Colonic mucosa (tissue), 4 donors: ENCODE results near the gene FSD2. TPM values are rescaled to one million over a fixed set of nuclear protein-coding genes. Genes with fewer than 3 reads are reported as not detected.

ENCODE experiments used
- DNase-seq: peaks from one replicate; pipeline ENCODE4 v3.0.0-alpha.2; 2020
- H3K27ac ChIP-seq: fragments of 200-600 bp; one replicate; pipeline ENCODE4 v1.8.0; 2021
- H3K27me3 ChIP-seq: fragments of 200-600 bp; one replicate; pipeline ENCODE4 v1.8.0; 2021
- H3K36me3 ChIP-seq: fragments of 200-600 bp; one replicate; pipeline ENCODE4 v1.8.0; 2021
- H3K4me1 ChIP-seq: fragments of 200-600 bp; one replicate; pipeline ENCODE4 v1.8.0; 2021; ENCODE audit warnings: mild to moderate bottlenecking
- H3K4me3 ChIP-seq: fragments of 200-600 bp; one replicate; pipeline ENCODE4 v1.8.0; 2021
- H3K9ac ChIP-seq, 2 donors: one replicate each; pipeline ENCODE4 v1.7.0; 2013; ENCODE audit warnings: control low read depth in 2 of 2, low read depth in 2 of 2, low read length in 2 of 2
- H3K9me3 ChIP-seq: fragments of 200-600 bp; one replicate; pipeline ENCODE4 v1.8.0; 2021
- intact Hi-C: fragments of 100-400 bp; cut with DNase I; formaldehyde crosslinking; loops from one replicate; pipeline ENCODE4 v1.14.1; 2022
- total RNA-seq, 2 donors: library from RNA; stranded (reverse); fragmentation: NEBNext Ultra II Directional in 1 of 2; extraction: Animal tissue kit (Norgen Biotek cat#: 25700) in 1 of 2; gene quantifications; one replicate each; pipeline ENCODE4 v1.2.1, GENCODE V29; 2021
- TF ChIP-seq, protein P1 (sequence below): fragments of 200-600 bp; IDR thresholded peaks from one replicate; pipeline ENCODE4 v1.8.0; 2022; ENCODE audit warnings: antibody characterized with exemption, mild to moderate bottlenecking
- donor health status: healthy.
- donor health status: DM: no; HTN: no; CAD: no.
- donor health status: DM: no; HTN: no; CAD: no.

The FSD2 gene
- total RNA-seq, 2 donors from 2014 or later: not detected

GRCh38 chr15:82714016-82714415 is 91.9 kb downstream of the FSD2 start:
- H3K36me3 ChIP-seq: no peaks in the 10 kb centered on the region
- no peak for DNase-seq
- H3K27me3 ChIP-seq: no peaks in the 10 kb centered on the region
- no peak overlapping the region for H3K4me3 ChIP-seq
- no peaks in the 10 kb centered on the region for H3K9me3 ChIP-seq
- intact Hi-C loops: no loop called here
- TF ChIP-seq, protein P1, sequence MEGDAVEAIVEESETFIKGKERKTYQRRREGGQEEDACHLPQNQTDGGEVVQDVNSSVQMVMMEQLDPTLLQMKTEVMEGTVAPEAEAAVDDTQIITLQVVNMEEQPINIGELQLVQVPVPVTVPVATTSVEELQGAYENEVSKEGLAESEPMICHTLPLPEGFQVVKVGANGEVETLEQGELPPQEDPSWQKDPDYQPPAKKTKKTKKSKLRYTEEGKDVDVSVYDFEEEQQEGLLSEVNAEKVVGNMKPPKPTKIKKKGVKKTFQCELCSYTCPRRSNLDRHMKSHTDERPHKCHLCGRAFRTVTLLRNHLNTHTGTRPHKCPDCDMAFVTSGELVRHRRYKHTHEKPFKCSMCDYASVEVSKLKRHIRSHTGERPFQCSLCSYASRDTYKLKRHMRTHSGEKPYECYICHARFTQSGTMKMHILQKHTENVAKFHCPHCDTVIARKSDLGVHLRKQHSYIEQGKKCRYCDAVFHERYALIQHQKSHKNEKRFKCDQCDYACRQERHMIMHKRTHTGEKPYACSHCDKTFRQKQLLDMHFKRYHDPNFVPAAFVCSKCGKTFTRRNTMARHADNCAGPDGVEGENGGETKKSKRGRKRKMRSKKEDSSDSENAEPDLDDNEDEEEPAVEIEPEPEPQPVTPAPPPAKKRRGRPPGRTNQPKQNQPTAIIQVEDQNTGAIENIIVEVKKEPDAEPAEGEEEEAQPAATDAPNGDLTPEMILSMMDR: no peak
- no peak overlapping the region for H3K9ac ChIP-seq
- H3K4me1 ChIP-seq: peaks cover 7% of the 10 kb centered on the region
- H3K27ac ChIP-seq: no peak overlapping the region

- H3K4me3 ChIP-seq: no peak overlapping the region
- H3K9ac ChIP-seq: no peak overlapping the region
- DNase-seq: no peak
- peaks cover 7% of the 10 kb centered on the region for H3K4me1 ChIP-seq
- H3K27ac ChIP-seq: no peak overlapping the region
- no peaks in the 10 kb centered on the region for H3K27me3 ChIP-seq
- intact Hi-C loops: no loop called here
- no peaks in the 10 kb centered on the region for H3K36me3 ChIP-seq
- no peaks in the 10 kb centered on the region for H3K9me3 ChIP-seq
- TF ChIP-seq, protein P1: no peak
Measured at GRCh38 chr15:82712036-82712435, 93.8 kb downstream of the FSD2 start.

- no peaks in the 10 kb centered on the region for H3K9me3 ChIP-seq
- H3K36me3 ChIP-seq: no peaks in the 10 kb centered on the region
- peaks cover 7% of the 10 kb centered on the region for H3K4me1 ChIP-seq
- no peaks in the 10 kb centered on the region for H3K27me3 ChIP-seq
- TF ChIP-seq, protein P1: no peak
- intact Hi-C loops: no loop called here
- no peak for DNase-seq
- no peak overlapping the region for H3K9ac ChIP-seq
- H3K4me3 ChIP-seq: no peak overlapping the region
- no peak overlapping the region for H3K27ac ChIP-seq
Measured at GRCh38 chr15:82710926-82711490, 94.9 kb downstream of the FSD2 start.

DNA sequence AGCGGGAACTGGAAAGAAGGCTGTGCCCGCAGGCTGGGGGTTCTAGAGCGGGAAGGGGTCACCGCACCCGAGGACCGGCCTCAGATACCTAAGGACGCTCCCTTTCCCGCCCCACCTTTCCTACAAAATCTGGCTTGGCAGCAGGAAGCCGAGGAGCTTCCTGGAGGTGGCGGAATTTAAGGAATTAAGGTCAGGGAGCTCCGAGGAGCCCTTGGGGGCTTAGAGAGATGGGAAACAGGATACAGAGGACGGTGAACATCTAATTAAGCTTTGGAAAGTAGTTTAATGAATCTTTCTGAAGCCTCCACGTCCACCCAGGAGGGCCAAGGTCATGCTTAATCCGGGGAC is 95.7 kb downstream of the FSD2 start:
- Histone ChIP-seq H3K9me3 (no peaks in the 10 kb centered on the region), H3K4me1 (peaks cover 7% of the 10 kb centered on the region), H3K27me3 (no peaks in the 10 kb centered on the region), H3K27ac (no peak overlapping the region), H3K4me3 (peak overlapping the region; percentile 85), H3K9ac (no peak overlapping the region), H3K36me3 (no peaks in the 10 kb centered on the region)
- TF ChIP-seq, protein P1: no peak
- intact Hi-C loops: no loop called here
- no peak for DNase-seq

- no peaks in the 10 kb centered on the region for H3K9me3 ChIP-seq
Measured at GRCh38 chr15:82709421-82710207, 96.3 kb downstream of the FSD2 start, which contains the start of gene AP3B2. AP3B2 (minus strand) TSS chr15:82709875; CDS start chr15:82709706, 169 bp downstream.

More at GRCh38 chr15:82709421-82710207, 96.3 kb downstream of the FSD2 start, which contains the start of gene AP3B2:
- Histone ChIP-seq H3K4me3 (peak within 1 kb of the TSS; percentile 85), H3K4me1 (peaks cover 7% of the 10 kb centered on the region), H3K9ac (peak within 1 kb of the TSS in 1 of 2 donors; percentile 43), H3K27me3 (no peaks in the 10 kb centered on the region), H3K36me3 (no peaks in the 10 kb centered on the region), H3K27ac (no peak within 1 kb of the TSS)
- intact Hi-C loops: no loop called here
- DNase-seq: peak; percentile 74
- TF ChIP-seq, protein P1: no peak
